Measurements from ENCODE around the gene TXLNG. TPM values are rescaled to one million over a fixed set of nuclear protein-coding genes. Genes with fewer than 3 reads are reported as not detected.

Gene TXLNG
- total and polyA plus RNA-seq, 2 donors (not counting 1 experiment from before 2014, with no cell fraction given), result 12.5 to 13.1 TPM

DNA sequence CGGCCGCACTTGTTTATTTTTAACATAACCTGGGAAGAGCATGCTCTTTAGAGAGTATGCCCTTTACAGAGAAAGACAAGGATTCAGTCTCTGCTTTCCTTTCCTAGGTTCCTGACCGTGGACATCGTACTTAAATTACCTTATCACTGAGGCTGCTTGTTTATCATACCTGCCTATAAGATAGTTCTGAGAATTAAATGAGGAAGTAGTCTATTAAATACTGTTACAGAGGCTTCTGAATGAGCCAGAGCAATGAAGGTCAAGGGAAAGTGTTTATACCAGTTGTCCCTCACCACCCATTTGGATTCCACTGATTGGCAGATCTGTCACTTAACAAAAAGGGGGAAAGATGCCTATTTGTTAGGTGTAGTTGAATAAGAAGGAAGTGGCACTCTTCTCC, 10.0 kb downstream of the TXLNG start:
- peaks cover 0 to 13% of the 10 kb centered on the region in 2 experiments for H3K36me3 ChIP-seq (replicated peaks in 1 of 2; ENCODE audit: control extremely low read depth in 1 of 2, control insufficient read depth in 1 of 2, extremely low read depth in 1 of 2, insufficient read depth in 2 of 2, low read length in 1 of 2)
- no peak for ATAC-seq (ENCODE audit: low read depth)
- H3K27me3 Mint-ChIP-seq, result no peaks in the 10 kb centered on the region
- ChIA-PET CTCF (no interaction called here), POLR2A (no interaction called here)
- peak overlapping the region; percentile 26 for H3K27ac Mint-ChIP-seq
- H3K9me3 Mint-ChIP-seq (ENCODE audit: insufficient read depth), result no peaks in the 10 kb centered on the region
- no peaks in the 10 kb centered on the region for H3K27me3 ChIP-seq (replicated peaks in 1 of 4; ENCODE audit: control extremely low read depth in 1 of 4, control insufficient read depth in 3 of 4, insufficient read depth in 4 of 4, low read length in 3 of 4)
- no peak overlapping the region for H3K9ac ChIP-seq (ENCODE audit: low read length)
- H3K4me3 Mint-ChIP-seq, result no peak overlapping the region
- peaks cover 36% of the 10 kb centered on the region for H4K20me1 ChIP-seq (ENCODE audit: control insufficient read depth, insufficient read depth, low read length, poor library complexity, severe bottlenecking)
- TF ChIP-seq EZH2 (IDR thresholded peaks at IDR 0.05; ENCODE audit: borderline replicate concordance, insufficient read depth, low read depth, low read length, poor library complexity, severe bottlenecking), result no peak
- TF ChIP-seq, protein P1, sequence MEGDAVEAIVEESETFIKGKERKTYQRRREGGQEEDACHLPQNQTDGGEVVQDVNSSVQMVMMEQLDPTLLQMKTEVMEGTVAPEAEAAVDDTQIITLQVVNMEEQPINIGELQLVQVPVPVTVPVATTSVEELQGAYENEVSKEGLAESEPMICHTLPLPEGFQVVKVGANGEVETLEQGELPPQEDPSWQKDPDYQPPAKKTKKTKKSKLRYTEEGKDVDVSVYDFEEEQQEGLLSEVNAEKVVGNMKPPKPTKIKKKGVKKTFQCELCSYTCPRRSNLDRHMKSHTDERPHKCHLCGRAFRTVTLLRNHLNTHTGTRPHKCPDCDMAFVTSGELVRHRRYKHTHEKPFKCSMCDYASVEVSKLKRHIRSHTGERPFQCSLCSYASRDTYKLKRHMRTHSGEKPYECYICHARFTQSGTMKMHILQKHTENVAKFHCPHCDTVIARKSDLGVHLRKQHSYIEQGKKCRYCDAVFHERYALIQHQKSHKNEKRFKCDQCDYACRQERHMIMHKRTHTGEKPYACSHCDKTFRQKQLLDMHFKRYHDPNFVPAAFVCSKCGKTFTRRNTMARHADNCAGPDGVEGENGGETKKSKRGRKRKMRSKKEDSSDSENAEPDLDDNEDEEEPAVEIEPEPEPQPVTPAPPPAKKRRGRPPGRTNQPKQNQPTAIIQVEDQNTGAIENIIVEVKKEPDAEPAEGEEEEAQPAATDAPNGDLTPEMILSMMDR (IDR thresholded peaks at IDR 0.05), result no peak
- H3K4me3 ChIP-seq (ENCODE audit: control extremely low read depth in 1 of 5, extremely low read depth in 1 of 5, insufficient read depth in 1 of 5, low read depth in 2 of 5, low read length in 4 of 5), result no peak overlapping the region
- peaks cover 86% of the 10 kb centered on the region for H3K79me2 ChIP-seq (ENCODE audit: control insufficient read depth, insufficient read depth, low read length)
- no peaks in the 10 kb centered on the region for H3K9me3 ChIP-seq (ENCODE audit: control extremely low read depth in 1 of 3, control insufficient read depth in 2 of 3, insufficient read depth in 1 of 3, low read length in 2 of 3)
- H2AFZ ChIP-seq (ENCODE audit: insufficient read depth, low read depth, low read length, poor library complexity, severe bottlenecking), result no peak overlapping the region
- intact Hi-C loops (cut with micrococcal nuclease), result no loop called here
- DNase-seq, result no peak
- H3K4me1 ChIP-seq (ENCODE audit: control insufficient read depth in 2 of 2, insufficient read depth in 2 of 2, low read length in 2 of 2), result no peaks in the 10 kb centered on the region
- no peak overlapping the region for H3K4me2 ChIP-seq (replicated peaks; ENCODE audit: low read depth, low read length, poor library complexity, severe bottlenecking)
- WGBS (ENCODE audit: insufficient coverage), result no CpG with 5 or more reads among the region's 4 CpGs
- H3K27ac ChIP-seq (ENCODE audit: low read length in 2 of 2), result no peak overlapping the region
- peaks cover 4% of the 10 kb centered on the region for H3K4me1 Mint-ChIP-seq

DNA sequence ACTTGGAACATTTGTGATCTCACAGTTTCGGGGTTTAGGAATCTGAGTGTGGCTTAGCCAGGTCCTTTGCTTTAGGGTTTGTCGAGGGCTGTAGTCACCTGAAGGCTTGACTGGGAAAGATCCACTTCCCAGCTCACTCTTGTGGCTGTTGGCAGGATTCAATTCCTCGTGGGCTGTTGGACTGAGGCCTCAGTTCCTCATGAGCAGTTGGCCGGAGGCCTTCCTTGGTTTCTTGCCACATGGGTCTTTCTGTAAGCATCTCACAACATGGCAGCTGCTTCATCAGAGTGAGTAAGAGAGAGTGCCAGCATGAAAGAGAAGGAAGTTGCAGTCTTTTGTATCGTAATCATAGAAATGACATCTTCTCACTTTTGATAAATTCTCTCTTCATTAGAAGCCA, 11.1 kb downstream of the TXLNG start:
- Mint-ChIP-seq H3K4me3 (no peak overlapping the region), H3K27me3 (no peaks in the 10 kb centered on the region), H3K4me1 (peaks cover 4% of the 10 kb centered on the region), H3K27ac (no peak overlapping the region), H3K9me3 (ENCODE audit: insufficient read depth) (no peaks in the 10 kb centered on the region)
- WGBS (ENCODE audit: insufficient coverage), result 84% methylated on average over 3 of the region's 5 CpGs
- TF ChIP-seq, protein P1 (IDR thresholded peaks at IDR 0.05), result no peak
- TF ChIP-seq EZH2 (IDR thresholded peaks at IDR 0.05; ENCODE audit: borderline replicate concordance, insufficient read depth, low read depth, low read length, poor library complexity, severe bottlenecking), result no peak
- H3K4me2 ChIP-seq (replicated peaks; ENCODE audit: low read depth, low read length, poor library complexity, severe bottlenecking), result no peak overlapping the region
- H3K36me3 ChIP-seq (replicated peaks in 1 of 2; ENCODE audit: control extremely low read depth in 1 of 2, control insufficient read depth in 1 of 2, extremely low read depth in 1 of 2, insufficient read depth in 2 of 2, low read length in 1 of 2), result peaks cover 0 to 8% of the 10 kb centered on the region in 2 experiments
- H3K4me1 ChIP-seq (ENCODE audit: control insufficient read depth in 2 of 2, insufficient read depth in 2 of 2, low read length in 2 of 2), result no peaks in the 10 kb centered on the region
- intact Hi-C loops (cut with micrococcal nuclease), result no loop called here
- peaks cover 31% of the 10 kb centered on the region for H4K20me1 ChIP-seq (ENCODE audit: control insufficient read depth, insufficient read depth, low read length, poor library complexity, severe bottlenecking)
- H2AFZ ChIP-seq (ENCODE audit: insufficient read depth, low read depth, low read length, poor library complexity, severe bottlenecking), result no peak overlapping the region
- DNase-seq, result no peak
- H3K9ac ChIP-seq (ENCODE audit: low read length), result no peak overlapping the region
- H3K27me3 ChIP-seq (replicated peaks in 1 of 4; ENCODE audit: control extremely low read depth in 1 of 4, control insufficient read depth in 3 of 4, insufficient read depth in 4 of 4, low read length in 3 of 4), result no peaks in the 10 kb centered on the region
- H3K4me3 ChIP-seq (ENCODE audit: control extremely low read depth in 1 of 5, extremely low read depth in 1 of 5, insufficient read depth in 1 of 5, low read depth in 2 of 5, low read length in 4 of 5), result no peak overlapping the region
- H3K9me3 ChIP-seq (ENCODE audit: control extremely low read depth in 1 of 3, control insufficient read depth in 2 of 3, insufficient read depth in 1 of 3, low read length in 2 of 3), result no peaks in the 10 kb centered on the region
- peaks cover 85% of the 10 kb centered on the region for H3K79me2 ChIP-seq (ENCODE audit: control insufficient read depth, insufficient read depth, low read length)
- H3K27ac ChIP-seq (ENCODE audit: low read length in 2 of 2), result no peak overlapping the region
- ChIA-PET CTCF (no interaction called here), POLR2A (no interaction called here)
- ATAC-seq (ENCODE audit: low read depth), result no peak

Data from B cell (primary cell).